ENCODE measurements around the gene C13orf46. TPM values are rescaled to one million over a fixed set of nuclear protein-coding genes. Genes with fewer than 3 reads are reported as not detected.

The C13orf46 gene
- total RNA-seq, 1 experiment from 2014 or later, result not detected

DNA sequence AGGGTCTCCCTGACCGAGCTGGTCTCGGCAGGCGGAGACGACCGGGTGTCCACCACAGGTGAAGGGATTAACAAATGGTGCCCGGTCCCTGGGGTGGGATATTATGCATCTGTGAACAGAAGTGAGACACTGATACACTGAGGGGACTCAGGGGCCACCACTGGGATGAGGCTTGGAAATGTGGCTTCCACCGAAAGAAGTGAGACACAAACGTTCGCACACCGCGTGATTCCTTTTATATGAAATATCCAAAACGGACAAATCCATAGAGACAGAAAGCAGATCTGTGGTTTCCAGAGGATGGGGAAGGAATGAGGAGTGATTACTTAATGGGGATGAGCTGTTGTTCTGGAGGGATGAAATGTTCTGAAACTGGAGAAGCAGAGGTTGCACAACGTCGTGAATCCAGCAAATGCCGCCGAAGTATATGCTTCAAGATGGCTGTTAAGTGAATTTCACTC is 47.5 kb downstream of the C13orf46 start:
- peak in 1 of 2 experiments; percentile 17 for DNase-seq
- H3K27me3 Mint-ChIP-seq (ENCODE audit: insufficient read depth, unreplicated experiment), result peaks cover 5% of the 10 kb centered on the region
- peaks cover 8% of the 10 kb centered on the region; the same call in 1 of the 2 replicates for H3K9me3 ChIP-seq
- no peak for TF ChIP-seq CTCF (IDR thresholded peaks at IDR 0.05; ENCODE audit: insufficient read depth in 1 of 2, low read depth in 1 of 2, low read length in 1 of 2, severe bottlenecking in 1 of 2, unreplicated experiment in 1 of 2)
- H3K4me3 Mint-ChIP-seq (ENCODE audit: unreplicated experiment), result no peak overlapping the region
- H3K27ac Mint-ChIP-seq (ENCODE audit: unreplicated experiment), result no peak overlapping the region
- no peaks in the 10 kb centered on the region for H3K4me1 Mint-ChIP-seq (ENCODE audit: low read depth, unreplicated experiment)
- H3K9me3 Mint-ChIP-seq (ENCODE audit: unreplicated experiment), result peaks cover 15% of the 10 kb centered on the region
- H3K4me1 ChIP-seq, result no peaks in the 10 kb centered on the region
- POLR2A ChIA-PET, result no interaction called here
- no peak overlapping the region for H3K4me3 ChIP-seq (ENCODE audit: low read depth, low read length)
- H3K36me3 Mint-ChIP-seq (ENCODE audit: insufficient read depth, unreplicated experiment), result no peaks in the 10 kb centered on the region
- BruUV-seq (replicated peaks), result no TSS peak
- intact Hi-C loops (cut with micrococcal nuclease; ENCODE audit: unreplicated experiment), result no loop called here
- CTCF ChIA-PET, result no interaction called here
- no peaks in the 10 kb centered on the region for H3K27me3 ChIP-seq (replicated peaks; ENCODE audit: control insufficient read depth, insufficient read depth, low read length)
- H3K36me3 ChIP-seq (ENCODE audit: control insufficient read depth, insufficient read depth, low read length), result no peaks in the 10 kb centered on the region

DNA sequence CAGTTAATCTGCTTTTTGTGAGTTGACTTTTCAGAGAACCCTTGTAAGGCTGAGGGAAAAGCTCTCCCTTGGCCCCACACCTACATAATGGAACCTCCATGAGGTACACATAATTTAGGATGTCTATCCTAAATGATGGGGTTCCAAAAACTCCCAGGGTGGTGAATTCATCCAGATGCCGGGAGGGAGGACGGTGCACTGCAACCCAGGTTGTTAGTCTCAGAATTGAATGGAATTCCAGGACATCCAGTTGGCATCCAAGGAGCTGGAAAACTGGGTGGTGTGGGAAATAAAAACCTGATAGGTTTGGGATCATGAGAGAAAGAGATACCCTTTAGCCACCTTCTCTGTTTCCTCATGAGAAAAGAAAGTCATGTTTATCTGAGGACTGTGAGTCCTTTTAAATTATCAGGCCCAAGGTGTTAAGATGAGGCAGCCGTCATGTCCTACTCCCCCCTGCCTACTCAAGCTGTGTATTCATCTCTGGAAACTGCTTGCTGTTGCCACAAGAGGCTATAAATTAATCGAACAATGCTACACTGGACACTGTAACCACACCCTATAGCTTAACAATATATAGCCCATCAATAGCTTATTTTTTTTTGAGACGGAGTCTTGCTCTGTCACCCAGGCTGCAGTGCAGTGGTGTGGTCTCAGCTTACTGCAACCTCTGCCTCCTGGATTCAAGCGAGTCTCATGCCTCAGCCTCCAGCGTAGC is 49.5 kb downstream of the C13orf46 start:
- CTCF ChIA-PET, result no interaction called here
- POLR2A ChIA-PET, result no interaction called here
- H3K9me3 ChIP-seq, result peaks cover 16% of the 10 kb centered on the region; the same call in 1 of the 2 replicates
- H3K9me3 Mint-ChIP-seq (ENCODE audit: unreplicated experiment), result peaks cover 23% of the 10 kb centered on the region
- H3K27me3 ChIP-seq (replicated peaks; ENCODE audit: control insufficient read depth, insufficient read depth, low read length), result no peaks in the 10 kb centered on the region; the same call in 1 of the 2 replicates
- no peak overlapping the region for H3K4me3 ChIP-seq (ENCODE audit: low read depth, low read length)
- intact Hi-C loops (cut with micrococcal nuclease; ENCODE audit: unreplicated experiment), result no loop called here
- H3K36me3 ChIP-seq (ENCODE audit: control insufficient read depth, insufficient read depth, low read length), result no peaks in the 10 kb centered on the region
- H3K4me1 Mint-ChIP-seq (ENCODE audit: low read depth, unreplicated experiment), result no peaks in the 10 kb centered on the region
- H3K36me3 Mint-ChIP-seq (ENCODE audit: insufficient read depth, unreplicated experiment), result no peaks in the 10 kb centered on the region
- no peak for TF ChIP-seq CTCF (IDR thresholded peaks at IDR 0.05; ENCODE audit: insufficient read depth in 1 of 2, low read depth in 1 of 2, low read length in 1 of 2, severe bottlenecking in 1 of 2, unreplicated experiment in 1 of 2)
- H3K4me3 Mint-ChIP-seq (ENCODE audit: unreplicated experiment), result no peak overlapping the region
- no peaks in the 10 kb centered on the region for H3K4me1 ChIP-seq
- BruUV-seq (replicated peaks), result no TSS peak
- peaks cover 5% of the 10 kb centered on the region for H3K27me3 Mint-ChIP-seq (ENCODE audit: insufficient read depth, unreplicated experiment)
- H3K27ac Mint-ChIP-seq (ENCODE audit: unreplicated experiment), result no peak overlapping the region
- no peak for DNase-seq

GRCh38 chr13:113923376-113924063 is 50.4 kb downstream of the C13orf46 start:
- Histone ChIP-seq H3K4me3 (ENCODE audit: low read depth, low read length) (no peak overlapping the region), H3K27me3 (replicated peaks; ENCODE audit: control insufficient read depth, insufficient read depth, low read length) (no peaks in the 10 kb centered on the region; the same call in 1 of the 2 replicates), H3K36me3 (ENCODE audit: control insufficient read depth, insufficient read depth, low read length) (no peaks in the 10 kb centered on the region), H3K4me1 (no peaks in the 10 kb centered on the region), H3K9me3 (peaks cover 16% of the 10 kb centered on the region; the same call in 1 of the 2 replicates)
- ChIA-PET CTCF (no interaction called here), POLR2A (no interaction called here)
- DNase-seq, result peak in 1 of 2 experiments; percentile 11
- no peak overlapping the region for H3K4me3 Mint-ChIP-seq (ENCODE audit: unreplicated experiment)
- BruUV-seq (replicated peaks), result no TSS peak
- peaks cover 5% of the 10 kb centered on the region for H3K27me3 Mint-ChIP-seq (ENCODE audit: insufficient read depth, unreplicated experiment)
- intact Hi-C loops (cut with micrococcal nuclease; ENCODE audit: unreplicated experiment), result no loop called here
- H3K4me1 Mint-ChIP-seq (ENCODE audit: low read depth, unreplicated experiment), result no peaks in the 10 kb centered on the region
- H3K9me3 Mint-ChIP-seq (ENCODE audit: unreplicated experiment), result peaks cover 23% of the 10 kb centered on the region
- H3K36me3 Mint-ChIP-seq (ENCODE audit: insufficient read depth, unreplicated experiment), result no peaks in the 10 kb centered on the region
- TF ChIP-seq CTCF (IDR thresholded peaks at IDR 0.05; ENCODE audit: insufficient read depth in 1 of 2, low read depth in 1 of 2, low read length in 1 of 2, severe bottlenecking in 1 of 2, unreplicated experiment in 1 of 2), result no peak
- H3K27ac Mint-ChIP-seq (ENCODE audit: unreplicated experiment), result no peak overlapping the region
